Mucosa of descending colon (tissue), 3 donors: ENCODE data around the gene RBM47. TPM values are rescaled to one million over a fixed set of nuclear protein-coding genes. Genes with fewer than 3 reads are reported as not detected.
A peak's percentile ranks its signal among the peaks of the same experiment; 100 is the strongest.
"Not testable (repeated sequence)": the region's sequence is repeated elsewhere in the genome, so short reads cannot be mapped to it uniquely, and the experiment has no call there.

Source experiments
- ATAC-seq: fragments of 200-7000 bp; cut with Tn5 transposase; one replicate; pipeline ENCODE4 v1.9.1; 2020; ENCODE audit warnings: mild to moderate bottlenecking, moderate library complexity
- DNase-seq, 3 donors: peaks; one replicate each; pipeline ENCODE4 v3.0.0-alpha.2; 2020
- H3K36me3 ChIP-seq: fragments of 200-600 bp; one replicate; pipeline ENCODE4 v1.8.0; 2021; ENCODE audit warnings: low read depth, mild to moderate bottlenecking
- H3K4me1 ChIP-seq: fragments of 200-600 bp; one replicate; pipeline ENCODE4 v1.8.0; 2021; ENCODE audit warnings: low read depth, mild to moderate bottlenecking
- H3K4me3 ChIP-seq: fragments of 200-600 bp; one replicate; pipeline ENCODE4 v1.8.0; 2021; ENCODE audit warnings: mild to moderate bottlenecking
- H3K9me3 ChIP-seq: fragments of 200-600 bp; one replicate; pipeline ENCODE4 v1.8.0; 2021; ENCODE audit warnings: mild to moderate bottlenecking
- intact Hi-C, 2 donors: fragments of 100-400 bp; cut with DNase I in 1 of 2; cut with micrococcal nuclease in 1 of 2; formaldehyde crosslinking; loops; one replicate each; pipeline versions ENCODE4 v1.11.0 to v1.11.1; 2022; cut with DNase I, micrococcal nuclease
- total RNA-seq, 3 donors: library from RNA; stranded (reverse); fragmentation: NEBNext Ultra II Directional in 2 of 3; extraction: Animal tissue kit (Norgen Biotek cat#: 25700) in 2 of 3; gene quantifications; one replicate each; pipeline versions ENCODE4 v1.2.1 to v1.2.4, GENCODE V29; 2021 to 2023
- TF ChIP-seq, protein P1 (sequence below): fragments of 200-600 bp; IDR thresholded peaks from one replicate; pipeline ENCODE4 v1.8.0; 2022; ENCODE audit warnings: antibody characterized with exemption, mild to moderate bottlenecking
- donor health status: DM: no; HTN: no; CAD: no; lungs with moderate emphysema.
- donor health status: DM: no; HTN: no; CAD: no.
- donor health status: DM: no; HTN: yes; CAD: no.

RBM47 gene
- total RNA-seq, 3 donors from 2014 or later, result 144 to 309 (median 258) TPM

DNA sequence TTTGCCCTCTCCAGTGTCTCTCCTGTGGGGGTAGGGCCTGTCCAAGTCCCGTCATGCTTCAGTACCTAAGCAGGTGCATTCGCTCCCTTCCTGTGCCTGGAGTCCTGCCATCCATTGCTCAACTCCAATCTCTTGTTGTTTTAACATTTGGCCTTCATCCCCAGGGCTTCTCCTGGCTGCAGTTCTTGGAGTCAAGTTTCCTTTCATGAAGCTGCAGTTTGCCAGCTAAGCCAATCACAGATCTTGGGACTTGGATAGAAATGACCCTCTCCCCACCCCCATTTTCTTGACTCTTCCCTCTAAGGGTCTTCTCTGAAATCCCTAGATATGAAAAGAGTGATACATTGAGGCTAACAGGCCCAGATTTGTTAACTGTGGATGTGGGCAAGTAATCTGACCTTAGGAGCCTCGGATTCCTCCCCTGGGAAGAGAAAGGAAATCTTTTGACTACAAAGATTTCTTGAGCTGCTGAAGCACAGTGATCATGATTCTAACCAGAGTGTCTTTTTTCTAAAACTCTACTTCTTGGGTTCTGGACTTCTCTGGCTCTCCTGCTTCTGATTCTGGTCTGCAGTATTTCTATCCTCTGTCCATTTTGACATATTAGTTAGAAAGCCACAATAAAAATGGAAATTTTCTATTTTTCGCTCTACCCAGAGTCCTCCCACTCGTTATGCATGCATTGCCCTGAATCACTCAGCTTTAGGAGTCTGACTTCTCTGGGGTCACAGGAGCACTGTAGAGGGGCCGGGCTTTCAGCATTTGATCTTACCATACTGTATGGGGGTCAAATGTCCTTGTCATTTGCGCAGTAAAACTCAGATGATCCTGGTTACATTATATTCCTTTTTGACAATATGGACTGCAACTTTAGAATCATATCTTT, 233.5 kb downstream of the RBM47 start:
- no peaks in the 10 kb centered on the region for H3K4me1 ChIP-seq
- DNase-seq, result peak; percentile 40 to 65 (median 61)
- H3K36me3 ChIP-seq, result no peaks in the 10 kb centered on the region
- peak; percentile 84 for ATAC-seq
- TF ChIP-seq, protein P1, sequence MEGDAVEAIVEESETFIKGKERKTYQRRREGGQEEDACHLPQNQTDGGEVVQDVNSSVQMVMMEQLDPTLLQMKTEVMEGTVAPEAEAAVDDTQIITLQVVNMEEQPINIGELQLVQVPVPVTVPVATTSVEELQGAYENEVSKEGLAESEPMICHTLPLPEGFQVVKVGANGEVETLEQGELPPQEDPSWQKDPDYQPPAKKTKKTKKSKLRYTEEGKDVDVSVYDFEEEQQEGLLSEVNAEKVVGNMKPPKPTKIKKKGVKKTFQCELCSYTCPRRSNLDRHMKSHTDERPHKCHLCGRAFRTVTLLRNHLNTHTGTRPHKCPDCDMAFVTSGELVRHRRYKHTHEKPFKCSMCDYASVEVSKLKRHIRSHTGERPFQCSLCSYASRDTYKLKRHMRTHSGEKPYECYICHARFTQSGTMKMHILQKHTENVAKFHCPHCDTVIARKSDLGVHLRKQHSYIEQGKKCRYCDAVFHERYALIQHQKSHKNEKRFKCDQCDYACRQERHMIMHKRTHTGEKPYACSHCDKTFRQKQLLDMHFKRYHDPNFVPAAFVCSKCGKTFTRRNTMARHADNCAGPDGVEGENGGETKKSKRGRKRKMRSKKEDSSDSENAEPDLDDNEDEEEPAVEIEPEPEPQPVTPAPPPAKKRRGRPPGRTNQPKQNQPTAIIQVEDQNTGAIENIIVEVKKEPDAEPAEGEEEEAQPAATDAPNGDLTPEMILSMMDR, result no peak
- H3K9me3 ChIP-seq, result no peaks in the 10 kb centered on the region
- H3K4me3 ChIP-seq, result no peak overlapping the region
- intact Hi-C loops, result no loop called here

DNA sequence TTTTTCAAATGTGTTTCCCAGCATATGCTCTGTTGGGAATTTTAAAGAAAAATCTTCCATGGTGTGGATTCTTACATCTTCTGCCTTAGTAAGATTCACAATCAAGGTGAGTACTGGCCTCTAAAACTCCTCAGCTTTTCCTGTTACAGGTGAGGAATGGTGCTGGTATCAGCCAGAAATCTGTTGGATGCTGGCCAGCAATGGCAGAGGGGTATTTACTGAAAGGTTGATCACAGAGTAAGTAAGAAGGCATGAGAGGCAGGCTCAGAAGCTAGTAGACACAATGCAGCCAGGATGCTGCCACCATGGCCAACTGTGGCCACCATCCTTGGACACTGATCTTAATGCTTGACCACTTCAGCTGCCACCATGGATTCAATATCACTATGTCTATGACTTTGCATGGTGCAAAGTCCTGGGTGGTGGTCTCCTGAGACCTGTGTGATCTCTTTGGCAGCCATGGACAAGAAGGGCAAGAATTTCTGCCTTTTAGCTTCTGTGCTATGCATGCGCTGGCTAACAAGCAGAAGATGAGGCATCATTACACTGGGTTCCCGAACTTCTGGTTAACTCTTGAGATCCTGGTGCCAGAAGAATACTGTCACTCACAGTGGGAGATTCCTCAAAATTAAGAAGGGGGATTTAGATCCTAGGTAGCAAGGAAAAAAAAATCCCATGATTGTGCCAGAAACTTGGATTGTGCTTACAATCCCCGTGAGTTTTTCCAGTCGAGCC, 234.3 kb downstream of the RBM47 start:
- H3K36me3 ChIP-seq, result no peaks in the 10 kb centered on the region
- TF ChIP-seq, protein P1, result no peak
- DNase-seq (no peak), ATAC-seq (no peak)
- H3K9me3 ChIP-seq, result no peaks in the 10 kb centered on the region
- no peaks in the 10 kb centered on the region for H3K4me1 ChIP-seq
- intact Hi-C loops, result no loop called here
- H3K4me3 ChIP-seq, result no peak overlapping the region

DNA sequence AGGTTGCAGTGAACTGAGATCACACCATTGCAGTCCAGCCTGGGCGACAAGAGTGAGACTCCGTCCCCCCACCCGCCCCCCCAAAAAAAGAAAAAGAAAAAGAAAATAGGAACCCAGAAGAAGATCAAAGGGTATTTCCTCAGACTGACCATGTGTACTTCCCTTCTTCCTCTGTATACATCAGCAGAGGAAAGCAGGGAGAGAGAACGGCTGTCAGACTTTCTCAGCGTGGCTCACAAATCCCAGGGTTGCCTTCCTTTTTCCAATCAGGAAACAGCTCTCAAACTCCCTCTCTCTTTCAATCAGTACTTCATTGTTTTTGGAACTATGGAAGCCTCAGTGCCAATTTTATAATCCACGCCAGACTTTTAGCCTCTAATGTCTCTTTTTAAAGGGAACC, 235.4 kb downstream of the RBM47 start:
- intact Hi-C loops, result no loop called here
- Histone ChIP-seq H3K9me3 (no peaks in the 10 kb centered on the region), H3K36me3 (no peaks in the 10 kb centered on the region), H3K4me1 (no peaks in the 10 kb centered on the region), H3K4me3 (no peak overlapping the region)
- TF ChIP-seq, protein P1, result no peak
- no peak for DNase-seq
- ATAC-seq, result no peak

DNA sequence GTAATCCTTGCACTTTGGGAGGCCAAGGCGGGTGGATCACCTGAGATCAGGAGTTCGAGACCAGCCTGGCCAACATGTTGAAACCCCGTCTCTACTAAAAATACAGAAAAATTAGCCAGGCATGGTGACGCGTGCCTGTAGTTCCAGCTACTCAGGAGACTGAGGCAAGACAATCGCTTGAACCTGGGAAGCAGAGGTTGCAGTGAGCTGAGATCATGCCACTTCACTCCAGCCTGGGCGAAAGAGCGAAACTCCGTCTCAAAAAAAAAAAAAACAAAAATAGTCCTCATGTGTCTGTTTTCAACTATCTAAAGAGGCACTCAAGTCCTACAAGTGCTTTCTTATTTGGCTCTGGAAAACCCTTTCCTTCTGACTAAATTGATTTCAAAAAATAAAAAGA, 237.4 kb downstream of the RBM47 start:
- H3K9me3 ChIP-seq, ATAC-seq, DNase-seq, H3K36me3 ChIP-seq, H3K4me1 ChIP-seq, intact Hi-C loops, H3K4me3 ChIP-seq: not testable (repeated sequence)

DNA sequence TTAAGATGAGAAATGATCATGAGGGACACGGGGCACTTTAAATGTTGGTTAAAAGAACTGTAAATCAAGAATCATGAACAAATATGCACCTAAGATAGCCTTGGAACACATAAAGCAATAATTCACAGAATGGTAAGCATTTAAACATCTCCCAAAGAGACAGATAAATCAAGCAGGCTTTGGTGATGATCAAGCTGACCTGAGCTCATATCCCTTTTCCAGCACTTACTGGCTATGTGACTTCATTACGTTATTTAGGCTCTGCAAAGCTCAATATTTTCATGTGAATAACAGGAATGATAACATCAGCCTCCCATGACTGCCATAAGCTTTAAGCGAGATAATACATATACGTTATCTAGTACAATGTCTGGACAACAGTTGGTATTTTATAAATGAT, 239.7 kb downstream of the RBM47 start:
- Histone ChIP-seq H3K36me3 (no peaks in the 10 kb centered on the region), H3K4me1 (no peaks in the 10 kb centered on the region), H3K4me3 (no peak overlapping the region), H3K9me3 (no peaks in the 10 kb centered on the region)
- DNase-seq (no peak), ATAC-seq (no peak)
- intact Hi-C loops, result no loop called here
- TF ChIP-seq, protein P1, result no peak

DNA sequence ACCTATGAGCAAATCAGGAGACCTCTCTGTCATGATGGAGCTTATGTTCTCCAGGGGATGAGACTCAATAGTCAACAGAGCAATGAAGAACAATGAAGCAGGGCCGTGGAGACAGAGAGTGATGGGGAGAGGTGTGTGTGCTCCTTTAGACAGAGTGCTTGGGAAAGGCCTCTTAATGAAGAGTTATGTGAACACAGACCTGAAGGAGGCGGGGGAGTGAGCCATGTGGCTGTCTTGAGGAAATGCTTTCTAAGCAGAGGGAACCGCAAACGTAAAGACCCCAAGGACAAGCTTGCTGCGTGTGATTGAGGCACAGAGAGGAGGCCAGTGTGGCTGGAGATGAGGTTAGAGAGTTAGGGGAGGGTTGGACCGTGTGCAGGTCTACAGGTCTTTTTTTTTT, 241.4 kb downstream of the RBM47 start:
- Histone ChIP-seq H3K4me1 (no peaks in the 10 kb centered on the region), H3K4me3 (no peak overlapping the region), H3K36me3 (no peaks in the 10 kb centered on the region), H3K9me3 (no peaks in the 10 kb centered on the region)
- TF ChIP-seq, protein P1, result no peak
- intact Hi-C loops, result no loop called here
- no peak for DNase-seq
- no peak for ATAC-seq
